Fibroblast of lung (primary cell): ENCODE results near the gene CSTB. TPM values are rescaled to one million over a fixed set of nuclear protein-coding genes. Genes with fewer than 3 reads are reported as not detected.
A peak's percentile ranks its signal among the peaks of the same experiment; 100 is the strongest.

Experiments used
- DNase-seq, 2 donors: peaks; one replicate each; pipeline versions ENCODE4 v3.0.0 to v3.0.0-alpha.2; 2010; ENCODE audit warnings: low read depth in 2 of 2
- H2AFZ ChIP-seq: 2 replicates; pipeline ENCODE4 v1.5.1; 2012; ENCODE audit warnings: low read length, control low read depth, inconsistent platforms
- H3K27ac ChIP-seq: 2 replicates; pipeline ENCODE4 v1.5.1; 2011; ENCODE audit warnings: low read length, control low read depth; ENCODE audit not compliant: insufficient read depth
- H3K27me3 ChIP-seq: 2 replicates; pipeline ENCODE4 v1.5.1; 2011; ENCODE audit warnings: mild to moderate bottlenecking, low read length; ENCODE audit not compliant: control insufficient read depth, insufficient read depth
- H3K36me3 ChIP-seq: 2 replicates; pipeline ENCODE4 v1.5.1; 2011; ENCODE audit warnings: low read length; ENCODE audit not compliant: control insufficient read depth, insufficient read depth
- H3K4me1 ChIP-seq: 2 replicates; pipeline ENCODE4 v1.5.1; 2011; ENCODE audit warnings: low read length; ENCODE audit not compliant: control insufficient read depth, insufficient read depth; ENCODE audit errors: extremely low read depth
- H3K4me2 ChIP-seq: 2 replicates; pipeline ENCODE4 v1.5.1; 2011; ENCODE audit warnings: low read length, control low read depth; ENCODE audit not compliant: insufficient read depth; ENCODE audit errors: extremely low read depth
- H3K4me3 ChIP-seq, 4 experiments: fragments of 200-600 bp in 1 of 4; sonication (generic) in 1 of 4; replicated peaks in 1 of 4; 2 replicates each; pipeline ENCODE4 v1.5.1; 2011 to 2016; ENCODE audit warnings: low read length in 4 of 4, low read depth in 3 of 4, mild to moderate bottlenecking in 3 of 4, control low read depth in 2 of 4, inconsistent platforms in 1 of 4, mixed read lengths in 1 of 4; ENCODE audit not compliant: insufficient read depth in 1 of 4; ENCODE audit errors: control extremely low read depth in 1 of 4
- H3K79me2 ChIP-seq: 2 replicates; pipeline ENCODE4 v1.5.1; 2012; ENCODE audit warnings: mild to moderate bottlenecking, low read length, inconsistent platforms; ENCODE audit not compliant: control insufficient read depth, insufficient read depth
- H3K9ac ChIP-seq: 2 replicates; pipeline ENCODE4 v1.5.1; 2011; ENCODE audit warnings: mild to moderate bottlenecking, low read length, control low read depth; ENCODE audit not compliant: insufficient read depth
- H3K9me3 ChIP-seq: 2 replicates; pipeline ENCODE4 v1.5.1; 2012; ENCODE audit warnings: low read depth, low read length; ENCODE audit not compliant: control insufficient read depth, insufficient read depth
- H4K20me1 ChIP-seq: 2 replicates; pipeline ENCODE4 v1.5.1; 2011; ENCODE audit warnings: low read length; ENCODE audit not compliant: control insufficient read depth, insufficient read depth; ENCODE audit errors: extremely low read depth
- EZH2 ChIP-seq: IDR thresholded peaks from 2 replicates; pipeline ENCODE4 v1.5.1; 2012; ENCODE audit warnings: low read length, control low read depth, mild to moderate bottlenecking; ENCODE audit errors: missing control alignments
- polyA plus RNA-seq, 2 donors: library from polyadenylated mRNA; depleted of rRNA in 1 of 2; stranded (reverse) in 1 of 2; unstranded in 1 of 2; fragments of >200 nt; gene quantifications; 2 replicates each; pipeline ENCODE4 v1.2.1, GENCODE V29; 2011 to 2012; ENCODE audit warnings: missing spikeins in 1 of 2
- total RNA-seq: library from RNA; depleted of rRNA; stranded (reverse); fragments of >200 nt; gene quantifications from 2 replicates; pipeline ENCODE4 v1.2.1, GENCODE V29; 2014
- TF ChIP-seq, protein P1 (sequence below), 2 donors: IDR thresholded peaks in 1 of 2; conservative IDR thresholded peaks in 1 of 2; 1 replicate in 1 of 2; 2 replicates in 1 of 2; pipeline ENCODE4 v1.5.1; 2011 to 2012; ENCODE audit warnings: low read length in 2 of 2, control low read depth in 1 of 2, inconsistent platforms in 1 of 2, low read depth in 1 of 2, mild to moderate bottlenecking in 1 of 2

The CSTB gene
- total and polyA plus RNA-seq, 2 donors (not counting 1 experiment from before 2014, with no cell fraction given) = 24.8 to 72.5 TPM

GRCh38 chr21:43769325-43769958 lies 6.7 kb downstream of the CSTB start:
- no peak overlapping the region for H3K27ac ChIP-seq
- H2AFZ ChIP-seq = no peak overlapping the region
- TF ChIP-seq, protein P1, sequence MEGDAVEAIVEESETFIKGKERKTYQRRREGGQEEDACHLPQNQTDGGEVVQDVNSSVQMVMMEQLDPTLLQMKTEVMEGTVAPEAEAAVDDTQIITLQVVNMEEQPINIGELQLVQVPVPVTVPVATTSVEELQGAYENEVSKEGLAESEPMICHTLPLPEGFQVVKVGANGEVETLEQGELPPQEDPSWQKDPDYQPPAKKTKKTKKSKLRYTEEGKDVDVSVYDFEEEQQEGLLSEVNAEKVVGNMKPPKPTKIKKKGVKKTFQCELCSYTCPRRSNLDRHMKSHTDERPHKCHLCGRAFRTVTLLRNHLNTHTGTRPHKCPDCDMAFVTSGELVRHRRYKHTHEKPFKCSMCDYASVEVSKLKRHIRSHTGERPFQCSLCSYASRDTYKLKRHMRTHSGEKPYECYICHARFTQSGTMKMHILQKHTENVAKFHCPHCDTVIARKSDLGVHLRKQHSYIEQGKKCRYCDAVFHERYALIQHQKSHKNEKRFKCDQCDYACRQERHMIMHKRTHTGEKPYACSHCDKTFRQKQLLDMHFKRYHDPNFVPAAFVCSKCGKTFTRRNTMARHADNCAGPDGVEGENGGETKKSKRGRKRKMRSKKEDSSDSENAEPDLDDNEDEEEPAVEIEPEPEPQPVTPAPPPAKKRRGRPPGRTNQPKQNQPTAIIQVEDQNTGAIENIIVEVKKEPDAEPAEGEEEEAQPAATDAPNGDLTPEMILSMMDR (conservative IDR thresholded peaks at IDR 0.05 in 1 of 2, IDR thresholded peaks at IDR 0.05 in 1 of 2; ENCODE audit: low read depth in 1 of 2, low read length in 2 of 2) = no peak
- TF ChIP-seq EZH2 = no peak
- H4K20me1 ChIP-seq = no peaks in the 10 kb centered on the region
- H3K27me3 ChIP-seq = no peaks in the 10 kb centered on the region
- H3K36me3 ChIP-seq = peaks cover 11% of the 10 kb centered on the region
- no peak overlapping the region for H3K4me2 ChIP-seq
- H3K9me3 ChIP-seq = no peaks in the 10 kb centered on the region
- no peak for DNase-seq
- no peak overlapping the region for H3K9ac ChIP-seq
- H3K4me1 ChIP-seq = peaks cover 9% of the 10 kb centered on the region
- peaks cover 6% of the 10 kb centered on the region for H3K79me2 ChIP-seq
- H3K4me3 ChIP-seq = no peak overlapping the region

- Histone ChIP-seq H3K27me3 (no peaks in the 10 kb centered on the region), H3K79me2 (no peaks in the 10 kb centered on the region), H4K20me1 (no peaks in the 10 kb centered on the region), H3K9me3 (no peaks in the 10 kb centered on the region), H3K4me1 (peaks cover 9% of the 10 kb centered on the region), H2AFZ (no peak overlapping the region), H3K4me3 (no peak overlapping the region), H3K4me2 (no peak overlapping the region), H3K9ac (no peak overlapping the region), H3K27ac (no peak overlapping the region), H3K36me3 (peaks cover 7% of the 10 kb centered on the region)
- DNase-seq = no peak
- TF ChIP-seq, protein P1 (conservative IDR thresholded peaks at IDR 0.05 in 1 of 2, IDR thresholded peaks at IDR 0.05 in 1 of 2; ENCODE audit: low read depth in 1 of 2, low read length in 2 of 2) = no peak
- TF ChIP-seq EZH2 = no peak
Observed at GRCh38 chr21:43768868-43769167, 7.3 kb downstream of the CSTB start.

DNA sequence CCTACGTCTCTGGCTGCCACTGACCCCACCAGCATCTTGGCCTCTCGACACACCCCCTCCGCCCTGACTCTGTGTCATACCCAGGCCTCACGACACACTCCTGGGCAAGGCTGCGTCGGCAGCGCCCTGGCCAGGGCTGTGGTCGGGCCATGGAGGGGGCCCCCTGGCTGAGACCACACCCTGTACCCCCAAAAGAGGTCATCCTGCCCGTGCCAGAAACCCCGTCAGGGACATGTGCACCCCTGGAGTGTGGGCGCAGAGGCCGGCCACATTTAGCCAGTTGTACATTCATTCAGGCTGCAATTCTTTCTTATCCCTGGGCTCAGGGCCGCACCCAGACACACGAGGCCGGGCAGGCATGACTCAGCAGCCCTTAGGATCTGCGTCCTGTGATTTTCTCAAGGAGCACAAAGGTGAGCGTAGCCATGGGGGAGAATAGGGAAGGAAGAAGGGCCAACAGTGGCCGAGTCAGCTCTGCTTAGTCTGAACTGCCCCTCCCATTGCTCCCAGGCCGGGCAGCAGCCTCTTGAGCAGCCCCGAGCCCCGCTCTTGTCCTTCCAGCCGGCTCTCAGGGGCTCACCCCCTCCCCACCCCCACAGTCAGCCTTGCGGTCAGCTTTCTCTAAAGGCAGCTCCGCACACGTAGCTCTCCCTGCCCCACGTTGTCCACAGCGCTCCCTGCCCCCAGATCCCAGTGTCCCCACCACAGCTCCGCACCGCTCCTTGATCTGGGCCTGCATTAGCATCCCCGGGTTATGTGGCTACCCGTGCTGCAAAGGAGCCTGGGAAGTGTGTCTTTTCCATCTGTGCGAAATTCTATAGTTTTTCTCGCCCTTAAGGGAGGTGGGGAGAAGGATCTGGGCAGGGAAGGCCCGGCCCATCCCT lies 7.9 kb downstream of the CSTB start:
- Histone ChIP-seq H3K9ac (no peak overlapping the region), H2AFZ (no peak overlapping the region), H3K36me3 (peaks cover 4% of the 10 kb centered on the region), H3K27me3 (no peaks in the 10 kb centered on the region), H3K27ac (no peak overlapping the region), H3K4me3 (no peak overlapping the region), H4K20me1 (no peaks in the 10 kb centered on the region), H3K79me2 (no peaks in the 10 kb centered on the region), H3K4me2 (no peak overlapping the region), H3K9me3 (no peaks in the 10 kb centered on the region), H3K4me1 (peaks cover 9% of the 10 kb centered on the region)
- TF ChIP-seq, protein P1 (conservative IDR thresholded peaks at IDR 0.05 in 1 of 2, IDR thresholded peaks at IDR 0.05 in 1 of 2; ENCODE audit: low read depth in 1 of 2, low read length in 2 of 2) = no peak
- TF ChIP-seq EZH2 = no peak
- peak; percentile 84 to 90 for DNase-seq
